Panc1 (cell line): ENCODE data around the gene IRAK4. TPM values are rescaled to one million over a fixed set of nuclear protein-coding genes. Genes with fewer than 3 reads are reported as not detected.

Source experiments
- ATAC-seq: fragments of 200-7000 bp; cut with Tn5 transposase; 2 replicates; pipeline ENCODE4 v1.9.1; 2020; ENCODE audit warnings: mild to moderate bottlenecking, moderate library complexity
- BruUV-seq: library from RNA; stranded (reverse); fragments of 400-500 nt; replicated peaks from 2 replicates; lab custom pipeline; 2021; lab: Mats Ljungman, UMichigan
- CTCF ChIA-PET: fragments of 300-600 bp; sonication (Branson Sonifier 250); formaldehyde crosslinking; loops from one replicate; lab custom pipeline; 2022; ENCODE audit warnings: antibody characterized with exemption; lab: Charles Lee
- POLR2A ChIA-PET: fragments of 300-600 bp; sonication (Branson Sonifier 250); formaldehyde crosslinking; loops from one replicate; lab custom pipeline; 2022; ENCODE audit warnings: antibody characterized with exemption; lab: Charles Lee
- DNase-seq: peaks from one replicate; pipeline ENCODE4 v3.0.0-alpha.2; 2010; ENCODE audit warnings: low read depth, low spot score
- H3K27ac ChIP-seq: 2 replicates; pipeline ENCODE4 v1.5.1; 2011; ENCODE audit warnings: mild to moderate bottlenecking, low read length, inconsistent platforms
- H3K27me3 ChIP-seq: fragments of 200-500 bp; sonication (Bioruptor generic); 2 replicates; pipeline ENCODE4 v1.6.0; 2014; ENCODE audit warnings: low read length, inconsistent platforms; ENCODE audit not compliant: control insufficient read depth, insufficient read depth
- H3K36me3 ChIP-seq: fragments of 200-500 bp; sonication (Bioruptor generic); 2 replicates; pipeline ENCODE4 v1.5.1; 2014; ENCODE audit warnings: inconsistent platforms, mild to moderate bottlenecking, low read length, moderate library complexity; ENCODE audit not compliant: control insufficient read depth, insufficient read depth
- H3K4me1 ChIP-seq: 2 replicates; pipeline ENCODE4 v1.5.1; 2011; ENCODE audit warnings: inconsistent platforms, mild to moderate bottlenecking, low read length, moderate library complexity; ENCODE audit not compliant: control insufficient read depth, insufficient read depth
- H3K4me3 ChIP-seq, 2 experiments: 2 replicates each; pipeline ENCODE4 v1.5.1; 2011 to 2012; ENCODE audit warnings: low read depth in 2 of 2, low read length in 2 of 2, mild to moderate bottlenecking in 2 of 2, inconsistent platforms in 1 of 2, moderate library complexity in 1 of 2
- H3K9me3 ChIP-seq: fragments of 200-500 bp; sonication (Bioruptor generic); 2 replicates; pipeline ENCODE4 v1.5.1; 2014; ENCODE audit warnings: low read depth, mild to moderate bottlenecking, inconsistent platforms, low read length, moderate library complexity; ENCODE audit not compliant: control insufficient read depth, insufficient read depth
- CTCF ChIP-seq: fragments of 450-650 bp; IDR thresholded peaks from 2 replicates; pipeline ENCODE4 v1.5.1; 2017; ENCODE audit warnings: mild to moderate bottlenecking
- POLR2AphosphoS5 ChIP-seq: IDR thresholded peaks from 2 replicates; pipeline ENCODE4 v1.6.1; 2012; ENCODE audit warnings: mild to moderate bottlenecking, low read depth, low read length, moderate library complexity
- REST ChIP-seq, 2 experiments: IDR thresholded peaks; 2 replicates each; pipeline ENCODE4 v1.6.1; 2011 to 2012; ENCODE audit warnings: low read depth in 2 of 2, control low read depth in 1 of 2, low read length in 1 of 2, mild to moderate bottlenecking in 1 of 2, moderate library complexity in 1 of 2; ENCODE audit not compliant: insufficient read depth in 1 of 2
- SIN3A ChIP-seq: IDR thresholded peaks from 2 replicates; pipeline ENCODE4 v1.6.1; 2012; ENCODE audit warnings: low read depth, mild to moderate bottlenecking, low read length, moderate library complexity, borderline replicate concordance; ENCODE audit not compliant: insufficient read depth
- TCF7L2 ChIP-seq: IDR thresholded peaks from 2 replicates; pipeline ENCODE4 v1.6.1; 2011; ENCODE audit warnings: mild to moderate bottlenecking, low read depth, low read length, inconsistent platforms
- in situ Hi-C: cut with HindIII; loops from 2 replicates; pipeline ENCODE4 v1.10.0; 2016; ENCODE audit warnings: low sequenced_read_pairs, low pct_unique_long_range_greater_than_20kb
- intact Hi-C: fragments of 100-400 bp; cut with micrococcal nuclease; formaldehyde crosslinking; loops from one replicate; pipeline ENCODE4 v1.10.0; 2022; ENCODE audit not compliant: unreplicated experiment
- total RNA-seq: library from RNA; stranded (reverse); gene quantifications from one replicate; pipeline ENCODE4 v1.2.1, GENCODE V29; 2021; ENCODE audit not compliant: unreplicated experiment

IRAK4 gene
- total RNA-seq, 1 experiment from 2014 or later, result 11.3 TPM

GRCh38 chr12:43824207-43824775, 65.5 kb downstream of the IRAK4 start:
- POLR2A ChIA-PET, result interaction anchor here (0.5 to 0.6 kb wide), 2 partner anchors 16 to 319 kb away, joined by 3 read pairs; no protein-coding TSS in a partner anchor

GRCh38 chr12:43826681-43827080, 67.9 kb downstream of the IRAK4 start:
- in situ Hi-C loops, result no loop called here
- DNase-seq (no peak), ATAC-seq (no peak)
- TF ChIP-seq SIN3A, result no peak
- no peak for TF ChIP-seq TCF7L2
- no peak for TF ChIP-seq REST (IDR thresholded peaks at IDR 0.05; ENCODE audit: insufficient read depth in 1 of 2, low read depth in 2 of 2, low read length in 1 of 2)
- TF ChIP-seq POLR2AphosphoS5, result no peak
- no peak for TF ChIP-seq CTCF
- ChIA-PET POLR2A (no interaction called here), CTCF (no interaction called here)
- no TSS peak for BruUV-seq
- no peaks in the 10 kb centered on the region for H3K27me3 ChIP-seq
- H3K4me1 ChIP-seq, result no peaks in the 10 kb centered on the region
- intact Hi-C loops, result no loop called here
- H3K4me3 ChIP-seq, result no peak overlapping the region
- no peak overlapping the region for H3K27ac ChIP-seq
- H3K9me3 ChIP-seq, result no peaks in the 10 kb centered on the region
- no peaks in the 10 kb centered on the region for H3K36me3 ChIP-seq

More at GRCh38 chr12:43824207-43824775, 65.5 kb downstream of the IRAK4 start:
- ATAC-seq, result no peak
- H3K4me1 ChIP-seq, result no peaks in the 10 kb centered on the region
- no peak overlapping the region for H3K27ac ChIP-seq
- intact Hi-C loops (no loop called here), in situ Hi-C loops (no loop called here)
- no peaks in the 10 kb centered on the region for H3K9me3 ChIP-seq
- no peak for DNase-seq
- TF ChIP-seq POLR2AphosphoS5 (no peak), REST (IDR thresholded peaks at IDR 0.05; ENCODE audit: insufficient read depth in 1 of 2, low read depth in 2 of 2, low read length in 1 of 2) (no peak)
- CTCF ChIA-PET, result no interaction called here
- no TSS peak for BruUV-seq
- H3K36me3 ChIP-seq, result no peaks in the 10 kb centered on the region
- no peak overlapping the region for H3K4me3 ChIP-seq
- H3K27me3 ChIP-seq, result no peaks in the 10 kb centered on the region
